GM21786 (cell line): ENCODE measurements around the gene STON2.

ENCODE experiments used
- ATAC-seq: cut with Tn5 transposase; IDR thresholded peaks from one replicate; pipeline ENCODE4 v1.9.1; 2021; ENCODE audit not compliant: unreplicated experiment

STON2 gene

GRCh38 chr14:81418057-81418790 is 18.1 kb upstream of the STON2 start:
- no peak for ATAC-seq

- ATAC-seq = no peak
Observed at GRCh38 chr14:81416981-81417380, 16.9 kb upstream of the STON2 start.

GRCh38 chr14:81416194-81416952 is 16.2 kb upstream of the STON2 start:
- ATAC-seq = no peak

- no peak for ATAC-seq
Observed at GRCh38 chr14:81415781-81416180, 15.7 kb upstream of the STON2 start.

- no peak for ATAC-seq
Observed at GRCh38 chr14:81414123-81414522, 14.0 kb upstream of the STON2 start.

- no peak for ATAC-seq
Observed at GRCh38 chr14:81412779-81413178, 12.7 kb upstream of the STON2 start.

- ATAC-seq = no peak
Observed at GRCh38 chr14:81408595-81408994, 8.5 kb upstream of the STON2 start.

- ATAC-seq = no peak
Observed at GRCh38 chr14:81406863-81407262, 6.7 kb upstream of the STON2 start.

GRCh38 chr14:81402123-81402495 is 2.0 kb upstream of the STON2 start:
- ATAC-seq = peak; percentile 10

- ATAC-seq = peak; percentile 51
Observed at GRCh38 chr14:81401420-81402122, 1.4 kb upstream of the STON2 start.

GRCh38 chr14:81400852-81401251 is 728 bp upstream of the STON2 start:
- ATAC-seq = no peak

- no peak for ATAC-seq
Observed at GRCh38 chr14:81398196-81398891, 1.8 kb downstream of the STON2 start.

- ATAC-seq = no peak
Observed at GRCh38 chr14:81396113-81396512, 4.0 kb downstream of the STON2 start.

- ATAC-seq = no peak
Observed at GRCh38 chr14:81394739-81395138, 5.4 kb downstream of the STON2 start.

- no peak for ATAC-seq
Observed at GRCh38 chr14:81392976-81393643, 7.0 kb downstream of the STON2 start.

- no peak for ATAC-seq
Observed at GRCh38 chr14:81392052-81392451, 8.1 kb downstream of the STON2 start.

- ATAC-seq = no peak
Observed at GRCh38 chr14:81390696-81391095, 9.4 kb downstream of the STON2 start.

GRCh38 chr14:81388336-81388735 is 11.8 kb downstream of the STON2 start:
- ATAC-seq = no peak

GRCh38 chr14:81386290-81386745 is 13.8 kb downstream of the STON2 start:
- no peak for ATAC-seq

GRCh38 chr14:81385886-81386285 is 14.2 kb downstream of the STON2 start:
- ATAC-seq = no peak

GRCh38 chr14:81385419-81385818 is 14.7 kb downstream of the STON2 start:
- ATAC-seq = no peak
